Peyer's patch (tissue), 4 donors: ENCODE results near the gene MATR3.

Experiments used
- POLR2A ChIP-seq, 2 donors: fragments of 450-650 bp; IDR thresholded peaks; one replicate each; pipeline ENCODE4 v1.5.1; 2017; ENCODE audit warnings: antibody characterized with exemption in 2 of 2, mild to moderate bottlenecking in 2 of 2, moderate library complexity in 2 of 2
- TF ChIP-seq, protein P1 (sequence below), 6 experiments: fragments of 450-650 bp in 4 of 6; fragments of 200-600 bp in 2 of 6; sonication (generic) in 1 of 6; IDR thresholded peaks; one replicate each; pipeline ENCODE4 v1.5.1; 2017 to 2019; ENCODE audit warnings: antibody characterized with exemption in 6 of 6, mild to moderate bottlenecking in 3 of 6, moderate library complexity in 1 of 6

DNA sequence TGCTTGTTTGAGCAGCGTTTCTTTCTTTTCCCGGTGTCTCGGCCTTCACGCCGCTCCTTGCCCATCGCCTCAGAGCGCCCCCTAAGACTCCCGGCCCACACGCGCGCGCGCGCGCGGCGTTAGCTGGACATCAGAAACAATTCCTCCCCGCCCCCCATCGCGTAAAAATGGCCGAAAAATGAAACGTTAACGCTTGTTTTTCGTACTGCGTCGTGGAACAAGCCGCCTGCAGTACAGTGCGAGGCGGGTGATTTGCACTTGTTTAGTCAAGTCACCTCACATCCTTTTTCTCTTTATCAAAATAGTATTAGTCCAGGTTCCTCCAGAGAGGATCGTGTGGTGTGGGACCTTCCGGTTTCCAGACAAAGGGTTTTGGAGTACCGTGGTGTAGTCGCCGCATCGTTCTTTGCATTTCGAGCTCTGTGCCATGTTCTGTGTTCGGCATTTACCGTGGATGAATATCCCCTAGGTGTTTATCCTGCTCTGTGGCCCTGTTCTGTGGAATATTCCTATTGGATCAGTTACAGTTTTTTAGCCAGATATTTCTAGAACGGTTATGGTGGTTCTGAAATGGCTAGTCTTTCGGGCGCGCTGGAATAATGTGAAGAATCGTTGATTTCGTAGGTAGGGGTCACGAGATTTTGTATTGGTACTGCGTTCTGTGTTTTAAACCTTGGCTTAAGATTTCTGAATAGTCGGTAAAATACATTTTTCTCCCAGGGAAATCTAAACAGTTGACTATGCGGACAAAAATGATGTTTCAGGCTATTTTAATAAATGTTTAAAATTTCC lies 1.0 kb downstream of the MATR3 start:
- TF ChIP-seq, protein P1, sequence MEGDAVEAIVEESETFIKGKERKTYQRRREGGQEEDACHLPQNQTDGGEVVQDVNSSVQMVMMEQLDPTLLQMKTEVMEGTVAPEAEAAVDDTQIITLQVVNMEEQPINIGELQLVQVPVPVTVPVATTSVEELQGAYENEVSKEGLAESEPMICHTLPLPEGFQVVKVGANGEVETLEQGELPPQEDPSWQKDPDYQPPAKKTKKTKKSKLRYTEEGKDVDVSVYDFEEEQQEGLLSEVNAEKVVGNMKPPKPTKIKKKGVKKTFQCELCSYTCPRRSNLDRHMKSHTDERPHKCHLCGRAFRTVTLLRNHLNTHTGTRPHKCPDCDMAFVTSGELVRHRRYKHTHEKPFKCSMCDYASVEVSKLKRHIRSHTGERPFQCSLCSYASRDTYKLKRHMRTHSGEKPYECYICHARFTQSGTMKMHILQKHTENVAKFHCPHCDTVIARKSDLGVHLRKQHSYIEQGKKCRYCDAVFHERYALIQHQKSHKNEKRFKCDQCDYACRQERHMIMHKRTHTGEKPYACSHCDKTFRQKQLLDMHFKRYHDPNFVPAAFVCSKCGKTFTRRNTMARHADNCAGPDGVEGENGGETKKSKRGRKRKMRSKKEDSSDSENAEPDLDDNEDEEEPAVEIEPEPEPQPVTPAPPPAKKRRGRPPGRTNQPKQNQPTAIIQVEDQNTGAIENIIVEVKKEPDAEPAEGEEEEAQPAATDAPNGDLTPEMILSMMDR (IDR thresholded peaks at IDR 0.05): peak in 1 of 6 experiments; percentile 5
- TF ChIP-seq POLR2A (IDR thresholded peaks at IDR 0.05): no peak
